K562 (cell line): ENCODE data around the gene CALD1.

ENCODE experiments used
- ELF4 ChIP-seq: fragments of 450-650 bp; formaldehyde crosslinking; IDR thresholded peaks from 2 replicates; pipeline ENCODE4 v1.4.0; 2022; ENCODE audit warnings: missing genetic modification characterization
- ELK1 ChIP-seq: sonication (generic); formaldehyde crosslinking; IDR thresholded peaks from 2 replicates; pipeline ENCODE4 v1.8.1; 2022; ENCODE audit warnings: missing genetic modification reagents
- MAX ChIP-seq: sonication (generic); formaldehyde crosslinking; IDR thresholded peaks from 2 replicates; pipeline ENCODE4 v1.9.0; 2022; ENCODE audit warnings: mild to moderate bottlenecking, missing genetic modification reagents
- POLR2A ChIP-seq: fragments of 450-650 bp; conservative IDR thresholded peaks from 2 replicates; pipeline ENCODE4 v1.6.1; 2016
- RBBP5 ChIP-seq: fragments of 200-600 bp; sonication (generic); IDR thresholded peaks from 2 replicates; pipeline ENCODE4 v1.6.1; 2012; ENCODE audit warnings: borderline replicate concordance, mild to moderate bottlenecking, low read length, control low read depth, inconsistent platforms; ENCODE audit not compliant: insufficient read depth, poor library complexity, severe bottlenecking
- REST ChIP-seq, 2 experiments: fragments of 450-650 bp; formaldehyde crosslinking in 1 of 2; IDR thresholded peaks; 2 replicates each; pipeline versions ENCODE4 v1.4.0 to v1.6.1; 2014 to 2020; ENCODE audit warnings: mild to moderate bottlenecking in 2 of 2, borderline replicate concordance in 1 of 2, low read depth in 1 of 2
- RFX1 ChIP-seq: fragments of 450-650 bp; IDR thresholded peaks from 2 replicates; pipeline ENCODE4 v1.6.1; 2016; ENCODE audit warnings: mild to moderate bottlenecking, moderate library complexity
- SIN3A ChIP-seq, 2 experiments: fragments of 150-350 bp in 1 of 2; IDR thresholded peaks; 2 replicates each; pipeline ENCODE4 v1.6.1; 2011 to 2016; ENCODE audit warnings: borderline replicate concordance in 2 of 2, low read depth in 2 of 2, low read length in 2 of 2, mild to moderate bottlenecking in 2 of 2, moderate library complexity in 2 of 2; ENCODE audit not compliant: control insufficient read depth in 1 of 2
- YY1 ChIP-seq, 3 experiments: IDR thresholded peaks; 2 replicates each; pipeline ENCODE4 v1.6.1; 2011; ENCODE audit warnings: low read length in 2 of 3, mild to moderate bottlenecking in 2 of 3, moderate library complexity in 2 of 3, borderline replicate concordance in 1 of 3, control low read depth in 1 of 3, low read depth in 1 of 3; ENCODE audit not compliant: insufficient read depth in 3 of 3, insufficient replicate concordance in 2 of 3, control insufficient read depth in 1 of 3, insufficient read length in 1 of 3; ENCODE audit errors: extremely low read depth in 1 of 3
- ZNF277 ChIP-seq: fragments of 250-450 bp; sonication (Bioruptor Pico); IDR thresholded peaks from 2 replicates; pipeline ENCODE4 v1.8.0; 2022; ENCODE audit warnings: inconsistent platforms, mild to moderate bottlenecking, moderate library complexity, borderline replicate concordance
- ZNF609 ChIP-seq: sonication (generic); formaldehyde crosslinking; IDR thresholded peaks from 2 replicates; pipeline ENCODE4 v1.8.1; 2023; ENCODE audit warnings: missing genetic modification reagents, mild to moderate bottlenecking, borderline replicate concordance
- ZNF79 ChIP-seq: fragments of 250-450 bp; sonication (Bioruptor Pico); IDR thresholded peaks from 2 replicates; pipeline ENCODE4 v1.4.0; 2020; ENCODE audit warnings: low read depth, mild to moderate bottlenecking, moderate library complexity

GRCh38 chr7:134894928-134895327 is 115.5 kb downstream of the CALD1 start:
- TF ChIP-seq ZNF609 (CRISPR knock-in tag) (no peak), MAX (CRISPR knock-in tag) (no peak), POLR2A (no peak), RBBP5 (no peak), ZNF277 (CRISPR knock-in tag) (no peak), YY1 (IDR thresholded peaks at IDR 0.05; ENCODE audit: borderline replicate concordance in 1 of 3, control insufficient read depth in 1 of 3, extremely low read depth in 1 of 3, insufficient read depth in 3 of 3, insufficient read length in 1 of 3, insufficient replicate concordance in 2 of 3, low read depth in 1 of 3, low read length in 2 of 3) (no peak), ELK1 (CRISPR knock-in tag) (no peak), SIN3A (IDR thresholded peaks at IDR 0.05; ENCODE audit: borderline replicate concordance in 2 of 2, control insufficient read depth in 1 of 2, low read depth in 2 of 2, low read length in 2 of 2) (no peak), ELF4 (CRISPR knock-in tag) (no peak), RFX1 (no peak), REST (IDR thresholded peaks at IDR 0.05; ENCODE audit: borderline replicate concordance) (no peak), REST (CRISPR knock-in tag; IDR thresholded peaks at IDR 0.05; ENCODE audit: low read depth) (no peak), ZNF79 (CRISPR knock-in tag) (no peak)
